ENCODE results near the gene TMUB1. TPM values are rescaled to one million over a fixed set of nuclear protein-coding genes. Genes with fewer than 3 reads are reported as not detected.
A peak's percentile ranks its signal among the peaks of the same experiment; 100 is the strongest.

The TMUB1 gene
- total and polyA plus RNA-seq, 4 donors = 32.8 to 104 (median 46.6) TPM

- DNase-seq (no peak), ATAC-seq (ENCODE audit: insufficient read depth, low FRiP score) (no peak)
- 92% methylated on average over 7 of the region's 7 CpGs for WGBS, 2 donors
- Histone ChIP-seq H3K27me3 (ENCODE audit: control insufficient read depth in 3 of 3, insufficient read depth in 3 of 3, low read length in 2 of 3) (no peaks in the 10 kb centered on the region), H3K9me3 (ENCODE audit: control insufficient read depth in 4 of 4, insufficient read depth in 3 of 4, low read length in 3 of 4) (no peaks in the 10 kb centered on the region), H3K9ac (ENCODE audit: insufficient read depth in 1 of 2, low read length in 2 of 2) (no peak overlapping the region), H3K4me1 (ENCODE audit: control insufficient read depth in 5 of 5, insufficient read depth in 5 of 5, low read length in 5 of 5) (peaks cover 0 to 28% (median 12%) of the 10 kb centered on the region in 5 donors), H3K27ac (ENCODE audit: low read depth in 1 of 2, low read length in 1 of 2) (peak overlapping the region in 1 of 2 donors; percentile 15), H3K36me3 (ENCODE audit: control insufficient read depth in 4 of 4, insufficient read depth in 4 of 4, low read length in 4 of 4) (peaks cover 0 to 3% (median 0%) of the 10 kb centered on the region in 4 donors), H3K4me3 (no peak overlapping the region)
- no peak for TF ChIP-seq CTCF (IDR thresholded peaks at IDR 0.05; ENCODE audit: control extremely low read depth, extremely low read depth)
Observed at GRCh38 chr7:151091003-151091402, 7.7 kb upstream of the TMUB1 start.

- DNase-seq (no peak), ATAC-seq (ENCODE audit: insufficient read depth, low FRiP score) (no peak)
- TF ChIP-seq CTCF (IDR thresholded peaks at IDR 0.05; ENCODE audit: control extremely low read depth, extremely low read depth) = no peak
- Histone ChIP-seq H3K27ac (ENCODE audit: low read depth in 1 of 2, low read length in 1 of 2) (peak overlapping the region; percentile 27 to 96), H3K36me3 (ENCODE audit: control insufficient read depth in 4 of 4, insufficient read depth in 4 of 4, low read length in 4 of 4) (peaks cover 0 to 3% (median 0%) of the 10 kb centered on the region in 4 donors), H3K4me1 (ENCODE audit: control insufficient read depth in 5 of 5, insufficient read depth in 5 of 5, low read length in 5 of 5) (peaks cover 0 to 35% (median 17%) of the 10 kb centered on the region in 5 donors), H3K9ac (ENCODE audit: insufficient read depth in 1 of 2, low read length in 2 of 2) (peak overlapping the region in 1 of 2 donors; percentile 12), H3K9me3 (ENCODE audit: control insufficient read depth in 4 of 4, insufficient read depth in 3 of 4, low read length in 3 of 4) (no peaks in the 10 kb centered on the region), H3K4me3 (no peak overlapping the region), H3K27me3 (ENCODE audit: control insufficient read depth in 3 of 3, insufficient read depth in 3 of 3, low read length in 2 of 3) (no peaks in the 10 kb centered on the region)
- 74 to 82% methylated on average over 20 to 22 of the region's 22 CpGs for WGBS, 2 donors
Observed at GRCh38 chr7:151089893-151090730, 6.8 kb upstream of the TMUB1 start.

GRCh38 chr7:151088856-151089699, 5.8 kb upstream of the TMUB1 start:
- peak overlapping the region; percentile 62 to 96 for H3K27ac ChIP-seq (ENCODE audit: low read depth in 1 of 2, low read length in 1 of 2)
- no peaks in the 10 kb centered on the region for H3K9me3 ChIP-seq (ENCODE audit: control insufficient read depth in 4 of 4, insufficient read depth in 3 of 4, low read length in 3 of 4)
- DNase-seq = peak; percentile 59 to 81 (median 72)
- peaks cover 0 to 3% (median 0%) of the 10 kb centered on the region in 4 donors for H3K36me3 ChIP-seq (ENCODE audit: control insufficient read depth in 4 of 4, insufficient read depth in 4 of 4, low read length in 4 of 4)
- H3K9ac ChIP-seq (ENCODE audit: insufficient read depth in 1 of 2, low read length in 2 of 2) = peak overlapping the region; percentile 12 to 73
- no peak for TF ChIP-seq CTCF (IDR thresholded peaks at IDR 0.05; ENCODE audit: control extremely low read depth, extremely low read depth)
- no peaks in the 10 kb centered on the region for H3K27me3 ChIP-seq (ENCODE audit: control insufficient read depth in 3 of 3, insufficient read depth in 3 of 3, low read length in 2 of 3)
- peak overlapping the region; percentile 15 for H3K4me3 ChIP-seq
- peak; percentile 21 for ATAC-seq (ENCODE audit: insufficient read depth, low FRiP score)
- WGBS, 2 donors = 11 to 21% methylated on average over 30 of the region's 30 CpGs
- peaks cover 0 to 38% (median 15%) of the 10 kb centered on the region in 5 donors for H3K4me1 ChIP-seq (ENCODE audit: control insufficient read depth in 5 of 5, insufficient read depth in 5 of 5, low read length in 5 of 5)

Data from lung (tissue), 12 donors.